OCI-M2 (cell line): ENCODE data around the gene EHBP1.
A peak's percentile ranks its signal among the peaks of the same experiment; 100 is the strongest.
"Not testable (repeated sequence)": the region's sequence is repeated elsewhere in the genome, so short reads cannot be mapped to it uniquely, and the experiment has no call there.

Experiments
- DNase-seq: peaks from one replicate; lab custom pipeline; 2025; ENCODE audit not compliant: unreplicated experiment; lab: John Stamatoyannopoulos, UW

The EHBP1 gene

DNA sequence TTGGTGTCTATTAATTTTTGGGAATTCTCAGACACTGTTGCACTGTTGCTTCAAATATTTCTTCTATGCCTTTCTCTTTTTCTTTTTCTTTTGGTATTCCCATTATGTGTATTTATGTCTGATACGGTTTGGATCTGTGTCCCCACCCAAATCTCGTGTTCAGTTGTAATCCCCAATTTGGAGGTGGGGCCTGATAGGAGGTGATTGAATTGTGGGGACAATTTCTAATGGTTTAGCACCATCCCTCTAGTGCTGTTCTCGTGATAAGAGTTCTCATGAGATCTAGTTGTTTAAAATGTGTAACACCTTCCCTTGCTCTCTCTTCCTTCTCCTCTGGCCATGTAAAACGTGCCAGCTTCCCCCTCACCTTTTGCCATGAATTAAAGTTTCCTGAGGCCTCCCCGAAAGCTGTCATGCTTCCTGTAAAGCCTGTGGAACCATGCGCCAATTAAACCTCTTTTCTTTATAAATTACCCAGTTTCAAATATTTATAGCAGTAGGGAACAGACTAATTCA is 26.8 kb downstream of the EHBP1 start:
- no peak for DNase-seq

DNA sequence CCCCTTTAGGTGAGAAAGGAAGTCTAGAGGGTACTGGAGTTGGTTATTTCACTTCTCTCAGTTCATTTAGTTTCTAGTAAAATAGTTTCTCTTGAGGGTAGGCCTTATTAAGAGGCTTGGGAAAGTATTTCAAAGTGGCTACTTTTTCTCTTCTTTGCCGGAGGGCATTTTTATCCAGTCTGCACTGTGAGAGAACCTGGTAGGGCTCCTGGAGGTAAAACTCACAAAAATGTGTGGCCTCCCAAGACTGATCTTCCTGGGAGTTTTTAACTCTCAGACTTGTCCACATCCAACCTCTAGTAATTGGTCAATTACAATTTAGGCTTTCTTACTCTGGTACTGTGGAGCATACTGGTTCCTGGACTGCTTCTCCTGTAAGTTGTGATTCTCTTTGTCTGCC is 28.0 kb downstream of the EHBP1 start:
- no peak for DNase-seq

DNA sequence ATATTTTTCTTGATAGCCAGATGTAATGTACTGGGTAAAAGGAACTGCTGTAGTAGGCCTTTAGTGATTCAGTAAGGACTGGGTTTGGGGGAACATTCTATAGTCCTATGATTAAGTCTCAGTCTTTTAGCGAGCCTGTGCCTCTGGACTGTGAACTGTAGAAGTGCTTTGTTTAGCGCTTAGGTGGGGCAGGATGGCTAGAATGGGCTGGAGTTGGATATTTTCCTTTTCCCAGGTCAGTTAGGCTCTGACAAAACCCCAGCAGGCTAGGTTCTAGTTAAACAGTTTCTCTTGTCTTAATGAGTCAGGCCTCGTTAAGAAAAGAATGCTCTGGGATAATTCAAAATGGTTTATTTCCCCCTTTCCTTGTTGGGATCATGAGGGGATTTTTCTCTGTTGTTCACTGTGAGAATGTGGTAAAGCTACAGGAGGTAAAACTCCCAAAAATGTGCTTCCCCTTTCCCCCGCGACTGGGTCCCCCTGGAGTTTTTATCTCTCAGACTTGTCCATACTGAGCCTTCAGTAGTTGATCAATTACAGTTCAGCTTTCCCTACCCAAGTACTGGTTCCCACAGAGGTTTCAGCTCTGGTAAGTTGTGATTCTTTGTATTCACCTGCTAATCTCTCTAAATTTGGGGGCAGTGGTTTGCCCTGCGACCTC is 31.5 kb downstream of the EHBP1 start:
- no peak for DNase-seq

DNA sequence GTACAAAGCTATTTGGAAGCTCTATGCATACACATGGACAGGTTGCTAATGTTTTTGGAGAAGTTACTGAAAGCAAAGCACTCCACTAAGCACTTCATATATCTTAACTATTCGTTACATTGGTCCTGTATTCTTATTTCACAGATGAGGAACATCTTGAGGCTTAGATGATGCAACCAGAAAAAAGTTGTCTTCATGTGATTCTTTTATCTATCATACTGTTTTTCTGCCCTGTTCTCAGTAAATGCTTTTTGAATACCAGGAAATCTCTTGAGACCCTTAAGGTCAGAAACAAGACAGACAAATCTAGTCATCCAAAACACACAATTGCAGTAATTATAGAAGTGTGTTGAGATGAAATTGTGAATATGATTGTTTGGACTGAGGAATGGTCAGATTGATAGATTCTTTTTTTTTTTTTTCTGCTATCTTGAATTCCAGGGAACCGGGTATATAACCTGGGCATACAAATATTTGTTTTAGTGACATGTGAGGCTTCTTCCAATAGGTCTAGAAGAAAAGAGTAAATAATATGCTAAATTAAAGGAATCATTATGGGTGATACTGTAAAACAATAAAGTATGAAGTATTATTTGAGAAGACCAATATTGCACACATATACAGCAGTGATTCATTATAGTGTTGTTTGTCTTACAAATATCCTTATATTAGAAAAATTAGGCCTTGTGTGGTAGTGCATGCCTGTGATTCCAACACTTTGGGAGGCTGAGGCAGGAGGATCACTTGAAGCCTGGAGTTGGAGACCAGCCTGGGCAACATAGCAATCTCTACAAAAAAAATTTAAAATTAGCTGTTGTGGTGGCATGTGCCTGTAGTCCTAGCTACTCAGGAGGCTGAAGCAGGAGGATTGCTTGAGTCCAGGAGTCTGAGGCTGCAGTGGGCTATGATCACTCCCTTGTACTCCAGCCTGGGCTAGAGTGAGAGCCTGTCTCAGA is 33.7 kb downstream of the EHBP1 start:
- DNase-seq, result no peak

DNA sequence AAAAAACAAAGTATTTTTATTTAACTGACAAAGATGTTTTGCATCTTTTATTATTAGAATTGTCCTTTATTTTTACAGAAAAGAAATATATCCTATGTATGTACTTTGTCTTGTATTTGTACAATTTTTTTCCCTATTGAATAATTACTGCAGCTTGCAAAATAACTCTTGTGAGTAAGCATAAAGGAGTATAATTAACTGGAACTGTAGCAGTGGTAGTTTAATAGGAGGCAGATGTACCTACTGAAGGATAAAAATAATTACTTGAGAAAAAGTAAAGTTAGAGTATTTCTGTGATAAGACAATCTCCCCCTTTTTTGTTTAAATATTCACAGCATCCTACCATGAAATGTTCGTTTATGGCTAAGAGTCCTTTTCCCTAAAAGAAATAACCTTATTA is 34.7 kb downstream of the EHBP1 start:
- no peak for DNase-seq

DNA sequence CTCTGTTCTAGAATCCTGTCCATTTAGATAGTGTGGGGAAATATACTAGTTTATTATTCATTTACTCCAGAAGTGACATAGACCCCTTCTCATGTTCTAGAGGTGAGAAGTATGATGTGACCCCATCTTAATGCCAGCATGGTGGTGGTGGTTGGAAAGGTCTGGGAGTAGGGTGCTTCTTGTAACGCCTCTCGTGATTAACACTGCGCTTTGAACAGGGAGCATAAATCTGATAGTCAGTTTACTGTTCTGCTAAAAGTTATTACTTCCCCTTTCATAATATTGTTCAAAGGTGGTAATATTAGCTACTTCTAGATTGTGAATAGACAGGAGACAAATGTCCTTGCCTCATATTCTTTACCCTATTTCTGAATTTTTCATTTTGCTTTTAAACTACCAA is 35.6 kb downstream of the EHBP1 start:
- no peak for DNase-seq

DNA sequence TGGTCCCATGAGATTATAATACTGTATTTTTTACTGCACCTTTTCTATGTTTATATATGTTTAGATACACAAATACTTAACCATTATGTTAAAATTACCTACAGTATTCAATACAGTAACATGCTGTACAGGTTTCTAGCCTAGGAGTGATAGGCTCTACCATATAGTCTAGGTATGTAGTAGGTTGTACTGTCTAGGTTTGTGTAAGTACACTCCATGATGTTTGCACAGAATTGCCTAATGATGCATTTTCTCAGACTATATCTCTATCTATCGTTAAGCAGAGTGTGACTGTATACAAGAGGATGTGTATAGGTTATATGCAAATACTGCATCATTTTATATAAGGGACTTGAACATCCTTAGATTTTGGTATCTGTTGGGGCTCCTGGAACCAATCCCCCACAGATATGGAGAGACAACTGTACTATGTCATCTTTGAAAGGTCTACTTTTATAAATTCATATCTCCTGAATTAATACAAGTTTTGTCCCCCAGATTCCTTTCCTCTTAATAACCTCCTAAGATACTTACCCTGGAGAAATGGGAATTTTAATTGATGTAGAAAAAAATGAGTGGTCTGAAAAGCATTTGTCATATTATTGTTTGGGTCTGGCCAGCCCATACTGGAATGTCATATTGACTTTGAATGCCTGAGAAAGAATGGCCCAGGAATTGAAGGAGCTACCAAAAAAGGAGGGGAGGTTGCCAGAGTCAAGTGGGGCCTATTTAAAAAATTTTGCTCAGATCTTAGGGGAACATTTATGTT is 36.6 kb downstream of the EHBP1 start:
- no peak for DNase-seq

DNA sequence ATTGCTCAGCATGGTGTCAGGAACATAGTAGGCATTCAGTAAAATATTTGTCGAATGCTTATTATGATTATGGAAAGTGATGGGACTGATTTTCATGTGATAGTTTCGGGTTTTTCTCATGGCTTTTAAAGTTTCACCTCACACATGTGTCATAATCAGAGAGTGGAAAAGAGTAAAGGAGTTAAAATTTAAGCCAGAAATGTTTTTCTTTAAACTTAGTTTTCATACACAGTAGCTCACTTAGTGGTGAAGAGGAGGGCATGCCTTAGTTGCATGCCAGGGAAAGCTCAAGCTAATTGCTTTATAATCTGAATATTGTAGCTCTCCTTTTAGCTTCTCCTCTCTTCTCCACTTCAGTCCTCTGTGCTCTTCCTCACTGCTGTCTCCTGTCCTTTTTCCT is 38.0 kb downstream of the EHBP1 start:
- DNase-seq, result no peak

DNA sequence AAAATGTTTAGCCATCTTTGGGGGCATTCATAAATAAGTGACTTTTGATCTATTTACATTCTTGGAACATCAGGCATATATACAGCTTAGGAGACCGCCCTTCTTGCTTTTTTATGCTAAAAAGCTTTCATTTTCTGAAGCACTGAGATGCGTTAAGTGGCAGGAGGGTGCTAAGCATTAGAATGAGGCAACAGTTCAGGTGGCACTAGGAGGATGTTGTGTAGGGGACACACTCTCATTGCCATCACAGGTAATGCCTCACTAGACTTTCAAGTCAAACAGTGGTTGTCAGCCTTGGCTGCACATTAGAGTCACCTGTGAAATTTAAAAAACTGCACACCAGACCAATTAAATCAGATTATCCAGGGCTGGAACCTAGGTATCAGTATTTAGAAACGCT is 39.1 kb downstream of the EHBP1 start:
- no peak for DNase-seq

DNA sequence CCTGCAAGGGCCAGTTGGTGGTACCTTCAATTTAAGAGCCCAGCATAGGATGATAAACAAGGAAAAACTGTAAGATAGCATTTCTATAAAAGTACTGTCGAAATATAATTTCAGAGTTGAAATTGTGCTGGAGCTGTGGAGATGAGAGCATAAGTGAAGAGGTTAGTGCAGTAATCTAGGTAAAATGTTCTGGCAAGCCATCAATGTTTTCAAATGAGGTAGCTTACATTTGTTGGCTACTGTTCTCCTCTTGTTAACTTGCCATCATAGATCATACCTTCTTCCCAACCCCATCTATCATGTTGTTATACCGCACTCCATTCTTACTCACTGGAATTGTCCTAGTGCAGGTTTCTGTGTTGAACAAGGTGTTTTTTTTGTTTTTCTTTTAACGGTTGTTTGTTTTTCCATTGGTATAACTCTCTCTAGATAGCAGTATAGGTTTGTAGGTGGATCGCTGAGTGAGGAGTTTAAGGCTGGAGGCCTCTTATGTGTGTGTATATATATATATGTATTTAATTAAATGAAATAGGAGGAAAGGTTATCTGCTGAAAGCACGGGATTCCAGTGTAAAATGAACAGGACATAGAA is 40.5 kb downstream of the EHBP1 start:
- DNase-seq, result no peak

DNA sequence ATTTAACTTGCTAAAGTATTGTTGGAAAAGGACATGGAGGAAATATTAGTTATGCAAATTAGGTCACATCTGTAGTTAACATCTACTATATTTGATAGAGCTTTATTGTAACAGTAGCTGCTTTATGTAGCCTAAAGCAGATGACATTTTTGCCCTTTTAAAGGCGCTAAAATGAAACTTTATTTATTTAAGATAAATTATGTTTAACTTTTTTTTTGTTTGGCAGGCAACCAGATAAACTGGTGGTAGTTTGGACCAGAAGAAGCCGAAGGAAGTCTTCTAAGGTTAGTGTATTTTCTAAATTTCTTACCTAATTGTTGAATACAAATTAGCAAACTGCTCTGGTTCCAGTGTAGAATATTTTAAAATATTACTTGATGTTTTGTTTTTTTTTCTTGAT is 41.7 kb downstream of the EHBP1 start:
- no peak for DNase-seq

DNA sequence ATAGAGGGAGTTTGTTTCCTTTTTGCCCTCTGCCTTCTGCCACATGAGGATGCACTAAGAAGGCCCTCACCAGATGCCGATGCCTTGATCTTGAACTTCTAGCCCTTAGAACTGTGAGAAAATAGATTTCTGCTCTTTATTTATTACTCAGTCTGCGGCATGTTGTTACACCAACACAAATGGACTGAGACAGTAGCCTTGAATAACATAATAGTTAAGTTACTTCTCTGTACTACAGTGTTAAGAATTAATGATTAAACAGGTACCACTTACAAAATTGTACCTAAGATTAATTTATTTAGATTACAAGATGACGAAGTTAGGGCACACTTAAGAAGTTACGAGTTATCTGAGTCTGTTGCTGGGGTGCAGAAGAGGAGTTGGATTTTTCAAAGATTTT is 42.4 kb downstream of the EHBP1 start:
- DNase-seq, result no peak

DNA sequence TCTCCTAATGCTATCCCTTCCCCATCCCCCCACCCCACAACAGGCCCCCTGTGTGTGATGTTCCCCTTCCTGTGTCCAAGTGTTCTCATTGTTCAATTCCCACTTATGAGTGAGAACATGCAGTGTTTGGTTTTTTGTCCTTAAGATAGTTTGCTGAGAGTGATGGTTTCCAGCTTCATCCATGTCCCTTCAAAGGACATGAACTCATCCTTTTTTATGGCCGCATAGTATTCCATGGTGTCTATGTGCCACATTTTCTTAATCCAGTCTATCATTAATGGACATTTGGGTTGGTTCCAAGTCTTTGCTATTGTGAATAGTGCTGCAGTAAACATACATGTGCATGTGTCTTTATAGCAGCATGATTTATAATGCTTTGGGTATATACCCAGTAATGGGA is 43.6 kb downstream of the EHBP1 start:
- not testable (repeated sequence) for DNase-seq

DNA sequence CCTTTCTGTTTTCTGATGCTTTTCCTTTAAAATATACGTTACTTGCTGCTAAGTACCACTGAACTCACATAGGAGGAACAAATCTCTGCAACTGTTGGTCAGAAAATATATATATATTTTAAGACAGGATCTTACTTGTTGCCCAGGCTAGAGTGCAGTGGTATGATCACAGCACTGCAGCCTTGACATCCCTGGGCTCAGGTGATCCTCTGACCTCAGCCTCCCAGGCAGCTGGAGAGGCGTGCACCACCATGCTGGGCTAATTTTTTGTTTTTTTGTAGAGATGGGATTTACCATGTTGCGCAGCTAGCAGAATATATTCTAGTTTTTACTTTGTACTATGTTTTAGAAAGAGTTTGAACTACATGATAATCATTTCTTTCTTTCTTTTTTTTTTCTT is 51.5 kb downstream of the EHBP1 start:
- no peak for DNase-seq

DNA sequence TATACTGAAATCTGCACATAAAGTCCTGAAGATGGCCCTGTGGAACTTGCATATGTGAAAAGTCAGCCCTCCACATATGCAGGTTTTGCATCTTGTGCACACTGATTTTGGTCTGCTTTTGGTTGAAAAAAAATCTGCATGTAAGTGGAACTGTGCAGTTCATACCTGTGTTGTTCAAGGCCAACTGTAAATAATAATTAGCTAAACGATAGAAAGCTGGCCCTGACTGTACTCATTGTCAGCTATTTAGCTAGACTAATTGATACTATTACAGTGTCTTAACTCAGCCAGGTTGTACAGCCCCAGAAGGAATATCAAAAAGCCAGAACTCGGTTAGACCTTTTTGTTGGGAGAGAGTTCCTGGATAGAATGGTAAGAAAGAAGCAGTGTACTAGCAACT is 54.5 kb downstream of the EHBP1 start:
- no peak for DNase-seq

DNA sequence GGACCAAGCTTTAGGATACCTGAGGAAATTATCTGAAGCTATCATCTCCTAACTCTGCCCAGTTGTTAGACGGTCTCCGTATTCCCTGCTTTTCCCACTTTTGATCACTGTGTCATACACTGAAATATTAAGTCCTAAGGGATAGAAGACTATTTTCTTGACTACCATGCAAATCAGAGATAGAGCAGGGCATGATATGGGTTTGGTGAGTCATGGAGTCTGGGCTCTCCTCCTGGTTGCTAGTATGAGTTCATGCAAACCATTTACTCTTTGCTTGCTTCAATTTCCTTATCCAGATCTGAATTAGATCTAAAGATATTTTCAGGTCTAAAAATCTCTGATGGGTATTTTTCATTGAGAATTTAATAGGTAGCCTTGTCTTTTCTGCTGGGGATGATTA is 55.0 kb downstream of the EHBP1 start:
- DNase-seq, result no peak

DNA sequence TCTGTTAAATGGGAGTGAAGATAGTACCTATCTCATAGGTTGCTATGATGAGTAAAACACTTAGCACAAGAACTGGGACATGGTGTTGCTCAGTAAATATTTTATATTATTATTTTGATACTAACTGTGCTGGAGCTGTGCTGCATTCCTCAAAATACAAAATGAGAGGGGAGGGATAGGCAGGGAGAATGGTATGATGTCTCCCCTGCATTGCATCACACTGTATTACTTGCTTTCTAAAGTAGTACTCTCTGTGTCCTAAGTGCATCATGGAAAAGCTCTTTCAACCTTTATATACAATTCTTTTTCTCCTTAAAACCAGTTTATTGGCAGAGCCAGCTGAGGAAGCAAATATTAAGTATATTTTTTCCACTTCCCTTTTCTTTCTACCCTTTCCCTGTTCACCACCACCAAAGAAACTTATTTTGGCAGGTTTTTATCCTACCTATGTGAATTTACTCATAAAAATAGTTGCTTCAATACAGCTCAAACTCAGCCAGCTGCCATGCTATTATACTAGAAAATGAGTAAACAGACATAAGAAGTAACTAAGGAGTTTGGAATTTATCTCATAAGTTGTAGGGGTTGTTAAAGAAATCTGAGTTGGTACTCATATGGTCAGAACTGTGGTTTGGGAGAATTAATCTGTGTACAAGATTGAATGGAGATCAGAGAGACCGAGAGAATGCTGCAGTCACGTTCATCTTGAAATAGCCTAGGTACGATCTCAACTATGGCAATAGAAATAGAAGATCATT is 60.3 kb downstream of the EHBP1 start:
- DNase-seq, result no peak

DNA sequence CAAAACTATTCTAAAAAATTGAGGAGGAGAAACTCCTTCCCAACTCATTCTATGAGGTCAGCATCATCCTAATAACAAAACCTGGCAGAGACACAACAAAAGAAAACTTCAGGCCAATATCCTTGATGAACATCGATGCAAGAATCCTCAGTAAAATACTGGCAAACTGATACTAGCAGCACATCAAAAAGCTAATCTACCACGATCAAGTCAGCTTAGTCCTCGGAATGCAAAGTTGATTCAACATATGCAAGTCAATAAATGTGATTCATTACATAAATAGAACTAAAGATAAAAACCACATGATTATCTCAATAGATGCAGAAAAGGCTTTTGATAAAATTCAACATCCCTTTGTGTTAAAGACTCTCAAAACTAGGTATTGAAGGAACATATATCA is 63.1 kb downstream of the EHBP1 start:
- no peak for DNase-seq

DNA sequence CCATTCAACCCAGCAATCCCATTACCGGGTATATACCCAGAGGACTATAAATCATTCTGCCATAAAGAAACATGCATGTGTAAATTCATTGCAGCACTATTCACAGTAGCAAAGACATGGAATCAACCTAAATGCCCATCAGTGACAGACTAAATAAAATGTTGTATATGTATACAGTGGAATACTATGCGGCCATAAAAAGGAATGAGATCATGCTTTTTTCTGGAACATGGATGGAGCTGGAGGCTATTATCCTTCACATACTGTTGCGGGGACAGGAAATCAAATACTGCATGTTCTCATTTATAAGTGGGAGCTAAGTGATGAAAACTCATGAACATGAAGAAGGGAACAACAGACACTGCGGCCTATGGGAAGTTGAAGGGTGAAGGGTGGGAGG is 65.1 kb downstream of the EHBP1 start:
- no peak for DNase-seq

DNA sequence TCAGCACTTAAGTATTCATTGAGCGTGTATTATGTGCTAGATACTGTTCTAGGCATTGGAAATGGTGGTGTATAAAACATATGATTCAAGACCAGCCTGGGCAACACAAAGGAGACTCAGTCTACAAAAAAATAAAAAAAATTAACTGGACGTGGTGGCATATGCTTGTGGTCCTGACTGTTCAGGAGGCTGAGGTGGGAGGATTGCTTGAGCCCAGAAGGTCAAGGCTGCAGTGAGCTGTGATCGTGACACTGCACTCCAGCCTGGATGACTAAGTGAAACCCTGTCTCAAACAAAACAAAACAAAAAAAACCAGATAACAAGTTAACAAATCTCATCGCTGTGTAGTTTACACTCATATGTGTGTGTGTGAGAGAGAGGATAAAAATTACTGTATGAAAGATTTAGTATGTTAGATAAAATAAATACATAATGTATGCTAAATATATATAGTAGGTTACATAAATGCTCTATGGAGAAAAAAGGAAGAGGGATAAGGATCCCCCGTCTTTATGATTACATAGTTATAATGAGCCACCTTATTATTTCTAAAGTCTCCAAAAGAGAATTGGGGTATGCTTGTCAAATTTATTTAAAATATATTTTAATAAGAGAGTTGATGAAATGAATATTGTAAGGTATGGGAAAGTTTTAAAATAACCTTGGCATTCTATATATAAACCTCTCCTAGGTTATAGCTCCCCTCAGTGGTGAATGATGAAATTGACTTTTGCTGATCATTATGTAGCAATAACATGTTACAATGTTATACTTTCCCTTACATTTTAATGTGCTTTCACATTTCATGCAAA is 69.2 kb downstream of the EHBP1 start:
- DNase-seq, result peak; percentile 17
